SK-N-SH (cell line): Measurements from ENCODE around the gene MACROD1.

ENCODE experiments used
- EZH2phosphoT487 ChIP-seq: fragments of 200-600 bp; sonication (generic); IDR thresholded peaks from 2 replicates; pipeline ENCODE4 v1.6.1; 2017; ENCODE audit warnings: low read depth, mixed run types, mild to moderate bottlenecking, antibody characterized with exemption, moderate library complexity, borderline replicate concordance
- FOXJ3 ChIP-seq: sonication (generic); formaldehyde crosslinking; IDR thresholded peaks from 2 replicates; pipeline ENCODE4 v1.5.1; 2020; ENCODE audit warnings: mild to moderate bottlenecking, missing genetic modification reagents
- JUND ChIP-seq: IDR thresholded peaks from 2 replicates; pipeline ENCODE4 v1.4.0; 2012
- TCF12 ChIP-seq: IDR thresholded peaks from 2 replicates; pipeline ENCODE4 v1.4.0; 2012
- TF ChIP-seq, protein P1 (sequence below): fragments of 200-600 bp; sonication (generic); IDR thresholded peaks from 2 replicates; pipeline ENCODE4 v1.6.1; 2017; ENCODE audit warnings: antibody characterized with exemption, mild to moderate bottlenecking, moderate library complexity

- TF ChIP-seq TCF12, result no peak
- TF ChIP-seq, protein P1, sequence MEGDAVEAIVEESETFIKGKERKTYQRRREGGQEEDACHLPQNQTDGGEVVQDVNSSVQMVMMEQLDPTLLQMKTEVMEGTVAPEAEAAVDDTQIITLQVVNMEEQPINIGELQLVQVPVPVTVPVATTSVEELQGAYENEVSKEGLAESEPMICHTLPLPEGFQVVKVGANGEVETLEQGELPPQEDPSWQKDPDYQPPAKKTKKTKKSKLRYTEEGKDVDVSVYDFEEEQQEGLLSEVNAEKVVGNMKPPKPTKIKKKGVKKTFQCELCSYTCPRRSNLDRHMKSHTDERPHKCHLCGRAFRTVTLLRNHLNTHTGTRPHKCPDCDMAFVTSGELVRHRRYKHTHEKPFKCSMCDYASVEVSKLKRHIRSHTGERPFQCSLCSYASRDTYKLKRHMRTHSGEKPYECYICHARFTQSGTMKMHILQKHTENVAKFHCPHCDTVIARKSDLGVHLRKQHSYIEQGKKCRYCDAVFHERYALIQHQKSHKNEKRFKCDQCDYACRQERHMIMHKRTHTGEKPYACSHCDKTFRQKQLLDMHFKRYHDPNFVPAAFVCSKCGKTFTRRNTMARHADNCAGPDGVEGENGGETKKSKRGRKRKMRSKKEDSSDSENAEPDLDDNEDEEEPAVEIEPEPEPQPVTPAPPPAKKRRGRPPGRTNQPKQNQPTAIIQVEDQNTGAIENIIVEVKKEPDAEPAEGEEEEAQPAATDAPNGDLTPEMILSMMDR, result no peak
- TF ChIP-seq EZH2phosphoT487, result no peak
- no peak for TF ChIP-seq JUND
- no peak for TF ChIP-seq FOXJ3 (CRISPR knock-in tag)
These were observed 75.8 kb downstream of the MACROD1 start for GRCh38 chr11:64089915-64090805.
